GM06990 (cell line): ENCODE measurements around the gene RGS14.

Source experiments
- DNase-seq: peaks from one replicate; pipeline ENCODE4 v3.0.0-alpha.2; 2011; ENCODE audit not compliant: insufficient read length; ENCODE audit errors: extremely low read depth
- H3K27me3 ChIP-seq: replicated peaks from 2 replicates; pipeline ENCODE4 v1.6.0; 2011; ENCODE audit warnings: low read length; ENCODE audit not compliant: control insufficient read depth, insufficient read depth
- H3K36me3 ChIP-seq: 2 replicates; pipeline ENCODE4 v1.5.1; 2011; ENCODE audit warnings: low read length; ENCODE audit not compliant: control insufficient read depth, insufficient read depth
- H3K4me3 ChIP-seq: replicated peaks from 2 replicates; pipeline ENCODE4 v1.5.1; 2011; ENCODE audit warnings: low read depth, mild to moderate bottlenecking, control low read depth, low read length
- CTCF ChIP-seq: IDR thresholded peaks from 2 replicates; pipeline ENCODE4 v1.5.1; 2011; ENCODE audit warnings: low read length, control low read depth, mild to moderate bottlenecking, inconsistent platforms; ENCODE audit not compliant: insufficient read depth, poor library complexity, severe bottlenecking

The RGS14 gene

GRCh38 chr5:177376107-177376506, 18.4 kb downstream of the RGS14 start:
- no peaks in the 10 kb centered on the region for H3K27me3 ChIP-seq
- no peak overlapping the region for H3K4me3 ChIP-seq
- DNase-seq = no peak
- peaks cover 12% of the 10 kb centered on the region for H3K36me3 ChIP-seq
- no peak for TF ChIP-seq CTCF

GRCh38 chr5:177377851-177378776, 20.4 kb downstream of the RGS14 start:
- Histone ChIP-seq H3K27me3 (no peaks in the 10 kb centered on the region), H3K4me3 (no peak overlapping the region), H3K36me3 (peaks cover 3% of the 10 kb centered on the region)
- TF ChIP-seq CTCF = peak; percentile 6
- DNase-seq = no peak

- no peak for TF ChIP-seq CTCF
- Histone ChIP-seq H3K27me3 (no peaks in the 10 kb centered on the region), H3K4me3 (no peak overlapping the region), H3K36me3 (no peaks in the 10 kb centered on the region)
- no peak for DNase-seq
Observed at GRCh38 chr5:177378884-177379883, 21.5 kb downstream of the RGS14 start.

- no peak for DNase-seq
- Histone ChIP-seq H3K4me3 (no peak overlapping the region), H3K36me3 (no peaks in the 10 kb centered on the region), H3K27me3 (no peaks in the 10 kb centered on the region; the same call in 1 of the 2 replicates)
- no peak for TF ChIP-seq CTCF
Observed at GRCh38 chr5:177380805-177381126, 23.0 kb downstream of the RGS14 start.

- peak; percentile 34 for TF ChIP-seq CTCF
- no peak overlapping the region for H3K4me3 ChIP-seq
- no peaks in the 10 kb centered on the region for H3K36me3 ChIP-seq
- no peak for DNase-seq
- no peaks in the 10 kb centered on the region; the same call in 1 of the 2 replicates for H3K27me3 ChIP-seq
Observed at GRCh38 chr5:177382423-177383029, 24.8 kb downstream of the RGS14 start.
